H1 (cell line): ENCODE data around the gene ISG15. TPM values are rescaled to one million over a fixed set of nuclear protein-coding genes. Genes with fewer than 3 reads are reported as not detected.

Source experiments
- CBX8 ChIP-seq: fragments of 300-800, 300-1000 bp; sonication (generic); IDR thresholded peaks from 2 replicates; pipeline ENCODE4 v1.7.1; 2016; ENCODE audit warnings: low read depth, low read length, borderline replicate concordance
- polyA plus RNA-seq, 7 experiments: library from polyadenylated mRNA; depleted of rRNA in 3 of 7; stranded (reverse) in 5 of 7; unstranded in 2 of 7; fragments of >200 nt in 5 of 7; fragments of 200-250 nt in 2 of 7; gene quantifications; 1 replicate in 5 of 7; 2 replicates in 1 of 7; 4 replicates in 1 of 7; pipeline versions ENCODE4 v1.2.1 to v1.2.3, GENCODE V29; 2011 to 2013; ENCODE audit warnings: missing spikeins in 2 of 7, mixed read lengths in 2 of 7
- total RNA-seq: library from RNA; stranded (reverse); fragmentation: NEBNext Ultra II Directional; extraction: Animal tissue kit (Norgen Biotek cat#: 25700); gene quantifications from 2 replicates; pipeline ENCODE4 v1.2.1, GENCODE V29; 2021
- TF ChIP-seq, protein P1 (sequence below): IDR thresholded peaks from 2 replicates; pipeline ENCODE4 v1.6.1; 2012; ENCODE audit warnings: low read length, inconsistent platforms

The ISG15 gene
- total and polyA plus RNA-seq, 2 of the 8 experiments (the other 6 are each of a cell fraction or from before 2014, with no cell fraction given) = 29.3 to 121 TPM

DNA sequence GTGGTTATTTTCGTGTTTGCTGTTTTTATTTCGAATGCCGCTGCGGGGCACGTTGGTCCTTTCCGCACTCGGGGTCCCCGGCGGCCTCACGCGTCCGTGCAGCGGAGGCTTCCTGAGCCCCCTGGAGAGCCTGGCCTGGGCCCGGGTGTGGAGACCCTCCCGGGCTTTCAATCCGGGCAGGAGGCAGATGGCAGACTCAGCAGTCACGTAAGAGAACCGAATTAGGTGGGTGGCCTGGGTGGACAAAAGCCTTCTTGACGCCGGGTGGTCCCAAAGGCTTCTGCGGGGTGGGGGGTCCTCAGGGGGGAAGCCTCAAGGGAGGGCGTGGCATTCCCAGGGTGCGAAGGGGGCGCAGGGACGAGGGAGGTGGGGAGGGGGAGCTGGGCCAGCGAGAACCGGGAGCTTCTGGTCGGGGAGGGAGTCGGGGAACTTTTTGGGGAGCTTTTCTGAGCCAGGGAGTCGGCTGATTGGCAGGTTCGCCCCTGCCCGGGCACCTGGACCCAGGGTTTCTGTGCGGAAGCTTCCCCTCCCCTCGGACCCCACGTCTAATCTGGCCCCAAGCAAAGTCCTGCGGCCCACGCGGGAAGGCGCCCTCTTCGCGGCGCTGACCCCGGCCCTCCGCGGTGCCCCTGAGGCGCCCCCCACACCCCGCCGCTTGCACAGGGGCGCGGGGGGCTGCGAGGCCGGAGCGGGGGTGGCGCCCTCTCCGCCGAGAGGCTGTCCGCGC lies 12.1 kb upstream of the ISG15 start (continued):
- TF ChIP-seq, protein P1, sequence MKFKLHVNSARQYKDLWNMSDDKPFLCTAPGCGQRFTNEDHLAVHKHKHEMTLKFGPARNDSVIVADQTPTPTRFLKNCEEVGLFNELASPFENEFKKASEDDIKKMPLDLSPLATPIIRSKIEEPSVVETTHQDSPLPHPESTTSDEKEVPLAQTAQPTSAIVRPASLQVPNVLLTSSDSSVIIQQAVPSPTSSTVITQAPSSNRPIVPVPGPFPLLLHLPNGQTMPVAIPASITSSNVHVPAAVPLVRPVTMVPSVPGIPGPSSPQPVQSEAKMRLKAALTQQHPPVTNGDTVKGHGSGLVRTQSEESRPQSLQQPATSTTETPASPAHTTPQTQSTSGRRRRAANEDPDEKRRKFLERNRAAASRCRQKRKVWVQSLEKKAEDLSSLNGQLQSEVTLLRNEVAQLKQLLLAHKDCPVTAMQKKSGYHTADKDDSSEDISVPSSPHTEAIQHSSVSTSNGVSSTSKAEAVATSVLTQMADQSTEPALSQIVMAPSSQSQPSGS = peak; percentile 11; the same call in 1 of the 2 replicates
- TF ChIP-seq CBX8 = no peak
